KOPT-K1 (cell line): ENCODE measurements around the gene GSTA4.

ENCODE experiments used
- H3K27ac ChIP-seq: fragments of 200-600 bp; sonication (generic); 2 replicates; pipeline ENCODE4 v1.5.1; 2016; ENCODE audit warnings: antibody characterized with exemption, mild to moderate bottlenecking, low read depth, low read length; ENCODE audit not compliant: poor library complexity, severe bottlenecking
- H3K36me3 ChIP-seq: fragments of 200-600 bp; sonication (generic); 2 replicates; pipeline ENCODE4 v1.5.1; 2017; ENCODE audit warnings: antibody characterized with exemption, mild to moderate bottlenecking, low read length, moderate library complexity; ENCODE audit not compliant: insufficient read depth
- H3K9me3 ChIP-seq: fragments of 200-600 bp; sonication (generic); 2 replicates; pipeline ENCODE4 v1.5.1; 2017; ENCODE audit warnings: antibody characterized with exemption, low read length, mild to moderate bottlenecking; ENCODE audit not compliant: insufficient read depth, poor library complexity, severe bottlenecking

GSTA4 gene

GRCh38 chr6:52998603-52999002 lies 3.5 kb upstream of the GSTA4 start:
- Histone ChIP-seq H3K36me3 (no peaks in the 10 kb centered on the region), H3K9me3 (no peaks in the 10 kb centered on the region), H3K27ac (no peak overlapping the region)

- no peak overlapping the region for H3K27ac ChIP-seq
- no peaks in the 10 kb centered on the region for H3K9me3 ChIP-seq
- no peaks in the 10 kb centered on the region for H3K36me3 ChIP-seq
Observed at GRCh38 chr6:52995913-52996645, 995 bp upstream of the GSTA4 start.

- Histone ChIP-seq H3K9me3 (no peaks in the 10 kb centered on the region), H3K36me3 (no peaks in the 10 kb centered on the region), H3K27ac (peak overlapping the region; percentile 58)
Observed at GRCh38 chr6:52994839-52995088, 320 bp downstream of the GSTA4 start.

- no peaks in the 10 kb centered on the region for H3K36me3 ChIP-seq
- no peaks in the 10 kb centered on the region for H3K9me3 ChIP-seq
- peak overlapping the region; percentile 58 for H3K27ac ChIP-seq
Observed at GRCh38 chr6:52994031-52994838, 849 bp downstream of the GSTA4 start.

- H3K27ac ChIP-seq, result no peak overlapping the region
- H3K36me3 ChIP-seq, result no peaks in the 10 kb centered on the region
- no peaks in the 10 kb centered on the region for H3K9me3 ChIP-seq
Observed at GRCh38 chr6:52992980-52993920, 1.8 kb downstream of the GSTA4 start.

GRCh38 chr6:52990342-52990741 lies 4.7 kb downstream of the GSTA4 start:
- Histone ChIP-seq H3K27ac (no peak overlapping the region), H3K36me3 (no peaks in the 10 kb centered on the region), H3K9me3 (no peaks in the 10 kb centered on the region)

- H3K36me3 ChIP-seq, result no peaks in the 10 kb centered on the region
- no peak overlapping the region for H3K27ac ChIP-seq
- H3K9me3 ChIP-seq, result no peaks in the 10 kb centered on the region
Observed at GRCh38 chr6:52985228-52985627, 9.9 kb downstream of the GSTA4 start.

GRCh38 chr6:52984247-52984646 lies 10.8 kb downstream of the GSTA4 start:
- H3K27ac ChIP-seq, result no peak overlapping the region
- H3K9me3 ChIP-seq, result no peaks in the 10 kb centered on the region
- H3K36me3 ChIP-seq, result no peaks in the 10 kb centered on the region

GRCh38 chr6:52983159-52983848 lies 11.8 kb downstream of the GSTA4 start:
- no peaks in the 10 kb centered on the region for H3K36me3 ChIP-seq
- no peak overlapping the region for H3K27ac ChIP-seq
- H3K9me3 ChIP-seq, result no peaks in the 10 kb centered on the region

GRCh38 chr6:52982680-52983079 lies 12.4 kb downstream of the GSTA4 start:
- Histone ChIP-seq H3K9me3 (no peaks in the 10 kb centered on the region), H3K36me3 (no peaks in the 10 kb centered on the region), H3K27ac (no peak overlapping the region)

GRCh38 chr6:52981222-52981900 lies 13.7 kb downstream of the GSTA4 start:
- Histone ChIP-seq H3K36me3 (no peaks in the 10 kb centered on the region), H3K9me3 (no peaks in the 10 kb centered on the region), H3K27ac (no peak overlapping the region)

GRCh38 chr6:52976591-52977035 lies 18.5 kb downstream of the GSTA4 start:
- Histone ChIP-seq H3K36me3 (no peaks in the 10 kb centered on the region), H3K27ac (no peak overlapping the region), H3K9me3 (no peaks in the 10 kb centered on the region)

GRCh38 chr6:52976149-52976548 lies 18.9 kb downstream of the GSTA4 start:
- Histone ChIP-seq H3K36me3 (no peaks in the 10 kb centered on the region), H3K27ac (no peak overlapping the region), H3K9me3 (no peaks in the 10 kb centered on the region)

- no peaks in the 10 kb centered on the region for H3K9me3 ChIP-seq
- no peaks in the 10 kb centered on the region for H3K36me3 ChIP-seq
- no peak overlapping the region for H3K27ac ChIP-seq
Observed at GRCh38 chr6:52975580-52975979, 19.5 kb downstream of the GSTA4 start.
